OCI-LY3 (cell line): ENCODE results near the gene CDT1.

Source experiments
- H2AFZ ChIP-seq: fragments of 200-600, 300-600 bp; shearing (Covaris generic); 2 replicates; pipeline ENCODE4 v1.6.0; 2014; ENCODE audit warnings: antibody characterized with exemption, low read depth, low read length
- H3K27ac ChIP-seq: fragments of 200-600, 300-600 bp; sonication (generic); 2 replicates; pipeline ENCODE4 v1.5.1; 2014; ENCODE audit warnings: mild to moderate bottlenecking, low read length, moderate library complexity, mixed read lengths
- H3K27me3 ChIP-seq: fragments of 200-600, 300-600 bp; sonication (generic); 2 replicates; pipeline ENCODE4 v1.6.1; 2014; ENCODE audit warnings: low read depth, low read length, mixed read lengths
- H3K36me3 ChIP-seq: fragments of 200-600, 300-600 bp; sonication (generic); replicated peaks from 2 replicates; pipeline ENCODE3; 2014; ENCODE audit warnings: low read depth, low read length, mixed read lengths
- H3K4me1 ChIP-seq: fragments of 300-600, 200-600 bp; sonication (generic); 2 replicates; pipeline ENCODE4 v1.6.1; 2014; ENCODE audit warnings: low read length, mixed read lengths
- H3K4me2 ChIP-seq: fragments of 200-600, 300-600 bp; sonication (generic); 2 replicates; pipeline ENCODE4 v1.6.1; 2014; ENCODE audit warnings: low read length, mixed read lengths
- H3K4me3 ChIP-seq: fragments of 300-600, 200-600 bp; sonication (generic); 2 replicates; pipeline ENCODE4 v1.5.1; 2014; ENCODE audit warnings: antibody characterized with exemption, mild to moderate bottlenecking, low read length, moderate library complexity
- H3K79me2 ChIP-seq: fragments of 300-600, 200-600 bp; shearing (Covaris generic); 2 replicates; pipeline ENCODE4 v1.6.1; 2014; ENCODE audit warnings: mild to moderate bottlenecking, low read length, mixed read lengths
- H3K9ac ChIP-seq: fragments of 300-600, 200-600 bp; shearing (Covaris generic); 2 replicates; pipeline ENCODE4 v1.6.0; 2014; ENCODE audit warnings: mild to moderate bottlenecking, low read length, moderate library complexity
- H3K9me3 ChIP-seq: fragments of 200-600, 300-600 bp; shearing (Covaris generic); 2 replicates; pipeline ENCODE4 v1.6.1; 2014; ENCODE audit warnings: low read length, mixed read lengths; ENCODE audit not compliant: insufficient read depth
- H4K20me1 ChIP-seq: fragments of 200-600, 300-600 bp; sonication (generic); 2 replicates; pipeline ENCODE4 v1.6.1; 2016; ENCODE audit warnings: low read length, mixed read lengths; ENCODE audit not compliant: insufficient read depth
- CTCF ChIP-seq: fragments of 200-600, 300-600 bp; sonication (generic); IDR thresholded peaks from 2 replicates; pipeline ENCODE4 v1.5.1; 2014; ENCODE audit warnings: antibody characterized with exemption, low read length, low read depth
- EZH2phosphoT487 ChIP-seq: fragments of 200-600 bp; shearing (Covaris generic); IDR thresholded peaks from 2 replicates; pipeline ENCODE4 v1.6.1; 2018; ENCODE audit warnings: antibody characterized with exemption, mixed run types, low read depth

Gene CDT1

DNA sequence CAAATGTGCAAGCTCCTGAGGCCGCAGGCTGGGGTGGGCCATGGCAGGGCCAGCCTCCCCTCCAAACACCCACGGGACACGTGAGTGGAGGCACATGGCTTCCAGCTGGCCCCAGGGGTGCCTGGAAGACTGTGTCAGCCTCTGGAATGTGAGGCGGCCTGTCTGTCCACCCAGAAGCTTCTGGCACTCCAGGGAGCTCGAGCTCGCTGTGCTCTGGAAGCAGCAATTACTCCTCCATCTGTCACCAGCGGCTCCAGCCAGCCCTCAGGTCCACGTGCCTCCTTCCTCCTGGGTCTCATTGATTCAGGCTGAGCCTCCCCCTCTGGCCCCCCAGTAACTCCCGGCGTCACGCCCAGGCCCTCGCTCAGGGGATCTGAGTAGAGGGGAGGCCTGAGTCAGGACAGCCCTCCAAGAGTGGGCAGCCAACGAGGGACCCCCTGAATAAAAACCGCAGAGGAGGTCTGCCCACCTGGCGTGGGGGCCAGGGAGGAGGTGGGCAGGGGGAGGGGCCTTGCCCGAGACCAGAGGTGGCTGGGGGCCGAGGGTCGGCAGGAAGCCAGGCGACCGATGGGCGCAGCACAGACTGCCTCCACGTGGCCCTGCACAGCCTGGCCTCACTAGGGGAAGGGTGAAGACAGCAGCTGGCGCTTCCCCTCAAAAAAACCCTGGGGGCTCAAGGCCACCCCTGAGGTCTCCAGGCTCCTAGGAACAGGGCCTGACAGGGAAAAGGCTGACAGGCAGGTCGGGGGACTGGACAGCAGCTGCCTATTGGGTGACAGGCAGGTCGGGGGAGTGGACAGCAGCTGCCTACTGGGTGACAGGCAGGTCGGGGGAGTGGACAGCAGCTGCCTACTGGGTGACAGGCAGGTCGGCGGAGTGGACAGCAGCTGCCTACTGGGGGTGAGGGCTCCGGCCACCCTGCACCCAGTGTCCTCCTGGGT, 30.4 kb upstream of the CDT1 start:
- TF ChIP-seq CTCF (no peak), EZH2phosphoT487 (no peak)
- peaks cover 6% of the 10 kb centered on the region for H3K4me1 ChIP-seq
- H3K4me3 ChIP-seq, result no peak overlapping the region
- peaks cover 5% of the 10 kb centered on the region; the same call in 1 of the 2 replicates for H3K79me2 ChIP-seq
- no peaks in the 10 kb centered on the region for H3K27me3 ChIP-seq
- 0 out of 2 replicates have a peak, but pooled peaks cover 4% of the 10 kb centered on the region for H4K20me1 ChIP-seq
- no peaks in the 10 kb centered on the region for H3K9me3 ChIP-seq
- no peak overlapping the region for H3K4me2 ChIP-seq
- H3K27ac ChIP-seq, result no peak overlapping the region
- H2AFZ ChIP-seq, result no peak overlapping the region
- H3K9ac ChIP-seq, result no peak overlapping the region
- H3K36me3 ChIP-seq, result no peaks in the 10 kb centered on the region

- Histone ChIP-seq H3K4me3 (no peak overlapping the region), H3K4me2 (no peak overlapping the region), H3K36me3 (no peaks in the 10 kb centered on the region), H3K9ac (no peak overlapping the region), H3K27ac (no peak overlapping the region), H2AFZ (no peak overlapping the region), H3K4me1 (peaks cover 6% of the 10 kb centered on the region), H3K27me3 (no peaks in the 10 kb centered on the region), H3K79me2 (peaks cover 5% of the 10 kb centered on the region; the same call in 1 of the 2 replicates), H3K9me3 (no peaks in the 10 kb centered on the region), H4K20me1 (0 out of 2 replicates have a peak, but pooled peaks cover 4% of the 10 kb centered on the region)
- TF ChIP-seq CTCF (no peak), EZH2phosphoT487 (no peak)
These were observed 29.7 kb upstream of the CDT1 start for GRCh38 chr16:88773812-88774291.

DNA sequence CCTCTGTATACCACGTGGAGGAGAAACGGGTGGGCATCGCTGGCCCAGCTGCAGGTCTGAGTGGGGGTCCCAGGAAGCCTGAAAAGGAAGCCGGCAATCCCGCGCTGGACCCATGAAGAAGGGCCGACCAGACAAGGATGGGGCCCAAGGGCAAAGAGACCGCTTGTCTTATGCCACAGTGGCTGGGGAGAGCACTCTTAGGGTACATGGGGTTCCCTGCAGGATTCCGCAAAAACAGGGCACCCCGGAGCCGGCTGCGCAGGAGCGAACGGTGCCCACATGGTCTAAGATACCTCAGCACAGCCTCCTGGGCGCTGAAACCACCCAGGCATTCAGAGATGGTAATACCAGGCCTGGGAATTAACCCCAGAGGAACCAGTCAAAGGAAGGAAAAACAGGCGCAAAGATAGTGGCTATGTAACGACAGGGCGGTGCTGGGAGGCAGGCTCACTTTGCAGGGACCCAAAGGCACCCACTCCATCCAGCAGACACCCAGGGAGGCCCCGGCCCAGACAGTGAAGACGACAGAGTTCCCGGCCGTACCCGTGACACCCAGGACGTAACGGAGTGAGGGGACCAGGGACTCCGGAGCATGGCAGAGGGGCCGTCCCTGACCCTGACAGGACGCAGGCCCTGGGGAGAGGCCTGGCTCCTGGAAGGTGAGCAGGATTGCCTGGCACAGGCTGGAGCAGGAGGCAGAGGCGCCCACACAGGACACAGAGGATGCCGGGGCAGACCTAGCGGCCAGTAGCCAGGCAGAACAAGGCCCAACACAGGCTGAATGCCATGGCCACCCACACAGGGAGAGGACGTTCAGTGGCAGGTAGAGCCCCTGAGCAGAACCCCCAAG, 28.8 kb upstream of the CDT1 start:
- no peaks in the 10 kb centered on the region for H3K27me3 ChIP-seq
- no peaks in the 10 kb centered on the region for H3K9me3 ChIP-seq
- H3K4me2 ChIP-seq, result no peak overlapping the region
- H3K36me3 ChIP-seq, result no peaks in the 10 kb centered on the region
- H2AFZ ChIP-seq, result no peak overlapping the region
- H3K79me2 ChIP-seq, result peaks cover 10% of the 10 kb centered on the region
- no peak for TF ChIP-seq EZH2phosphoT487
- no peak for TF ChIP-seq CTCF
- H3K4me1 ChIP-seq, result peaks cover 5% of the 10 kb centered on the region
- no peak overlapping the region for H3K4me3 ChIP-seq
- H4K20me1 ChIP-seq, result 0 out of 2 replicates have a peak, but pooled peaks cover 4% of the 10 kb centered on the region
- no peak overlapping the region for H3K9ac ChIP-seq
- H3K27ac ChIP-seq, result no peak overlapping the region
